ENCODE results near the gene KLK1. TPM values are rescaled to one million over a fixed set of nuclear protein-coding genes. Genes with fewer than 3 reads are reported as not detected.

KLK1 gene
- total and polyA plus RNA-seq, 9 donors: 0.15 to 0.54 (median 0.28) TPM; not detected in 1

DNA sequence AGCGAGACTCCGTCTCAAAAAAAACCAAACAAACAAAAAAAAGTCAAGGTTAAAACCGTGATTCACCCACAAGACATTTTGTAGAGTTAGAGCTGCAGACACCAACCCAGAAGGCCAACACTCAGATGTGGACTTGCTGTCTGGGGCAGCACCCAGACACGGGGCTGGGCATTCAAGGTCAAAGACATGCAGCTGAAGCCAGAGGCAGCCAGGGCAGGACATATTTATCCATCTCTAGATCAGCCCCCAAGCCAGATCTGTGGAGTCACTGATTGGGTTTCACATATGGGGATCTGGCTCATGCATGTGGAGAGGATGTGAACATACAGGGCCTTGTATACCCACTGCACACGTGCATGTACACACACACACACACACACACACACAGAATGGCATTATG is 6.2 kb upstream of the KLK1 start:
- H3K27me3 ChIP-seq (ENCODE audit: control insufficient read depth, insufficient read depth, low read length): peaks cover 8% of the 10 kb centered on the region
- WGBS (ENCODE audit: insufficient coverage): 89% methylated on average over 3 of the region's 5 CpGs

DNA sequence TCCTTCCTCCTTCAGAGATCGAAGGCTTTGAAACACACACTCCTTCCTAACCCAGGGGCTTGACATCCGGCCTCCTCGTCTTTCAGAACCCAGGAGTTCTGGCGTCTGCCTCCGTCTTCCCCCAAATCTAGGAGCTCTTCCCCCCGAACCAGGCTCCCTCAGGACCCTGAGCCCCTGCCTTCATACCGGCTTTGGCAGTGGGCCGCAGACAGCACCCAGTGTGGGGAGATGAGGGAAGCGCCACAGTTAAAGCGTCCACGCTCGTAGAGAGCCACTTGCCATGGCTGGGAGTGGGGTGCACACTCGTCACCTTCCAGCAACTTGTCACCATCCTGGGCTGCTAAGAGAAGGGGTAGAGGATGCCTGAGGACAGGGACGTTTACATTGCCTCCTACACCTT is 3.9 kb upstream of the KLK1 start:
- Histone ChIP-seq H3K4me3 (ENCODE audit: low read length) (no peak overlapping the region), H3K9me3 (replicated peaks; ENCODE audit: control insufficient read depth, low read depth, low read length) (no peaks in the 10 kb centered on the region), H3K27me3 (ENCODE audit: control insufficient read depth, insufficient read depth, low read length) (peaks cover 9% of the 10 kb centered on the region), H3K36me3 (ENCODE audit: control insufficient read depth, insufficient read depth, low read length) (no peaks in the 10 kb centered on the region), H3K4me1 (ENCODE audit: control insufficient read depth, insufficient read depth, low read length) (peaks cover 2% of the 10 kb centered on the region), H3K27ac (ENCODE audit: low read length) (no peak overlapping the region)
- 86% methylated on average over 3 of the region's 14 CpGs for WGBS (ENCODE audit: insufficient coverage)
- no peak for DNase-seq

More for the DNA sequence above, 6.2 kb upstream of the KLK1 start:
- H3K4me3 ChIP-seq (ENCODE audit: low read length): no peak overlapping the region
- no peaks in the 10 kb centered on the region for H3K36me3 ChIP-seq (ENCODE audit: control insufficient read depth, insufficient read depth, low read length)
- DNase-seq: no peak
- H3K27ac ChIP-seq (ENCODE audit: low read length): no peak overlapping the region
- no peaks in the 10 kb centered on the region for H3K9me3 ChIP-seq (replicated peaks; ENCODE audit: control insufficient read depth, low read depth, low read length)
- no peaks in the 10 kb centered on the region for H3K4me1 ChIP-seq (ENCODE audit: control insufficient read depth, insufficient read depth, low read length)

DNA sequence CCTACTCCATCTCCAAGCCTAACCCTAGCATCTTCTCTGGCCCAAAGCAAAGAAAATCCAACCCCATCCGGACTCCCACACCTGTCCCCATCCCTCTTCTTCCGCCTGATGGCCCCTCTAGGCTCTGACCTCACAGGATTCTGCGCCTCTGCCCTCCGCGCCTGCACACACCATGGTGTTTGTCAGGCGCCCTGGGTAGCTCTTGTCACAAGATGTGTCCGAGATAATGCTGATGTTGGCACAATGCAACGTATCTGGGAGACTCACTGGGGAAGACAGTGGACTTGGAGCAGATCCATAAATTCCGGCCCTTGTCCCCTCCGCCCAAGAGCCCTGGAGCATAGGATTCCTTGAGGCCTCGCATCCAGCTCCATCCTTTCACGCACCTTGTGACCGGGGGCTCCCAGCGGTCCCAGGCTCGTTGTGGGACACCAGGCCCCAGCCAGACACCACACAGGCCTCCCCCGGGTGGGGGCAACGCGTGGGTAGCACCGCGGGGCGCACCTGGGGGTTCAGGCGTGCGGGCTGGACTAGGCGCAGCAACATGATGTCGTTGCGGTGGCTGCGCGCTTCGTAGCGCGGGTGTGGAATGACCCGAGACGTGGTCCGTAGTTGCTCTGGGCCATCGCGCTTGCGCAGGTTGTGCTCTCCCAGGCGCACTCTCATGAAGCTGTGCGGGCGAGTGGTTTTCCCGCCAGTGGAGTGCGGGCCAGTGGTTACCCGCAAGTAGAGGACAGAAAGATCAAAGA is 3.1 kb upstream of the KLK1 start:
- H3K36me3 ChIP-seq (ENCODE audit: control insufficient read depth, insufficient read depth, low read length): no peaks in the 10 kb centered on the region
- H3K4me3 ChIP-seq (ENCODE audit: low read length): no peak overlapping the region
- peaks cover 2% of the 10 kb centered on the region for H3K4me1 ChIP-seq (ENCODE audit: control insufficient read depth, insufficient read depth, low read length)
- no peaks in the 10 kb centered on the region for H3K9me3 ChIP-seq (replicated peaks; ENCODE audit: control insufficient read depth, low read depth, low read length)
- peaks cover 17% of the 10 kb centered on the region for H3K27me3 ChIP-seq (ENCODE audit: control insufficient read depth, insufficient read depth, low read length)
- H3K27ac ChIP-seq (ENCODE audit: low read length): no peak overlapping the region
- 72% methylated on average over 41 of the region's 43 CpGs for WGBS (ENCODE audit: insufficient coverage)
- DNase-seq: no peak

DNA sequence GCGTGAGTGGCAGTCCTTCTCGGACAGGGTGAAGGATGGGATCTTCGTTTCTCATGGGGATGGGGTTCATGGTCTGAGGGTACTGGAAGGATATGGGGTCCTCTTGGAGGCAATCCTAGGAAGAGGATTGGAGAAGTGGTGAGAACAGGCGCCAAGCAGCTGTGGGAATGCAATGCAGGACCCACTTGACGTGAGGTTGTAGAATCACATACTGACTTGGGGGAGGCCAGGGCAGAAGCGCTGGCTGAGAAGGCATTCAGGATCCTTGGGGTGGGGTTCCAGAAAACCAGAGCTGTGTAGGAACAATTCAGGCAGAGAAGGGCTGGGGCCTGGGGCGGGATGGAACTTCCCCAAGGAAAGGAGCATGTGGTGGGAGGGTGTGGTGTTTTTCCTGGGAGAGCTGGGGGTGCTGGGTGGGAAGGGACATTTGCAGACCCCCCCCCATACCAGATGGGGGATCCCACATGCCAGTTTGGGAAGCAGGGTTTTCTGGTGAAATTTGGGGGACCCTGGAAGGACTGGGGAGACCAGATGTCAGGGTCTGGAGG is 852 bp downstream of the KLK1 start:
- no peak for DNase-seq
- Histone ChIP-seq H3K27ac (ENCODE audit: low read length) (no peak overlapping the region), H3K36me3 (ENCODE audit: control insufficient read depth, insufficient read depth, low read length) (no peaks in the 10 kb centered on the region), H3K4me3 (ENCODE audit: low read length) (no peak overlapping the region), H3K9me3 (replicated peaks; ENCODE audit: control insufficient read depth, low read depth, low read length) (no peaks in the 10 kb centered on the region), H3K27me3 (ENCODE audit: control insufficient read depth, insufficient read depth, low read length) (peaks cover 54% of the 10 kb centered on the region), H3K4me1 (ENCODE audit: control insufficient read depth, insufficient read depth, low read length) (peaks cover 13% of the 10 kb centered on the region)
- 63% methylated on average over 7 of the region's 7 CpGs for WGBS (ENCODE audit: insufficient coverage)

DNA sequence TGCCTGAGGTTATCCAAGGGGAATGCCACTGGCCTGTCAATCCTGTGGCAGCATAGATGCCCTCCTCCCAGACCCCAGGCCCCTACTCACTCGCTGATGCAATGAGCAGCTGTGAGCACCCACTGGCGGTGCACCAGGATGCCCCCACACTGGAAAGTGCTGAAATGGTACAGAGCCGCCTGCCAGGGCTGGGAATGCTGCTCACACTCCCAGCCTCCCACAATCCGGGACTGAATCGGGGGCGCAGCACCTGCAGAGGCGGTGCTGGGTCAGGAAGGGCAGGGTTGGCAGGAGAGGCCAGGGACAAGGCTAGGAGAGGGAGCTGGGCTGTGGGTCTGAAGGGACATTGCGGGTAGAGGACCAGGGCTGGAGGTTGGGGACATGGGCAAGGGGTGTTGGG is 2.0 kb downstream of the KLK1 start:
- WGBS (ENCODE audit: insufficient coverage): 59% methylated on average over 4 of the region's 8 CpGs
- H3K4me3 ChIP-seq (ENCODE audit: low read length): no peak overlapping the region
- H3K27ac ChIP-seq (ENCODE audit: low read length): no peak overlapping the region
- no peaks in the 10 kb centered on the region for H3K9me3 ChIP-seq (replicated peaks; ENCODE audit: control insufficient read depth, low read depth, low read length)
- H3K4me1 ChIP-seq (ENCODE audit: control insufficient read depth, insufficient read depth, low read length): peaks cover 13% of the 10 kb centered on the region
- no peak for DNase-seq
- peaks cover 61% of the 10 kb centered on the region for H3K27me3 ChIP-seq (ENCODE audit: control insufficient read depth, insufficient read depth, low read length)
- no peaks in the 10 kb centered on the region for H3K36me3 ChIP-seq (ENCODE audit: control insufficient read depth, insufficient read depth, low read length)

DNA sequence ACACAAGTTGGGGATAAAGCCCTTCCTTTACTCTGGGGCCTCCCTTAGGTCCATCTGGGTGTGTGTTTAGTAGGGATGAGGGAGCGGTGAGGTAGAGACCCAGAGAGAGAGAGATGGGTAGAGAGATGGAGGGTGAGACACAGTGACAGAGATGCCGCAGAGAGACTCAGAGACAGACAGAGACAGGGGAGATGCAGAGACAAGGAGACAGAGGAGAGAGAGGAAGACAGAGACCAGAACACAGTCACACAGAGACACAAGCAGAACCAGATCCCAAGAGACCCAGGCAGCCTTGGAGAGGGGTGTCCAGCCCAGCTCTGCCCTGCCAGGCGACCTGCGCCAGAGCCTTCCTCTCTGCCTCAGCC is 2.4 kb downstream of the KLK1 start:
- H3K4me3 ChIP-seq (ENCODE audit: low read length): no peak overlapping the region

DNA sequence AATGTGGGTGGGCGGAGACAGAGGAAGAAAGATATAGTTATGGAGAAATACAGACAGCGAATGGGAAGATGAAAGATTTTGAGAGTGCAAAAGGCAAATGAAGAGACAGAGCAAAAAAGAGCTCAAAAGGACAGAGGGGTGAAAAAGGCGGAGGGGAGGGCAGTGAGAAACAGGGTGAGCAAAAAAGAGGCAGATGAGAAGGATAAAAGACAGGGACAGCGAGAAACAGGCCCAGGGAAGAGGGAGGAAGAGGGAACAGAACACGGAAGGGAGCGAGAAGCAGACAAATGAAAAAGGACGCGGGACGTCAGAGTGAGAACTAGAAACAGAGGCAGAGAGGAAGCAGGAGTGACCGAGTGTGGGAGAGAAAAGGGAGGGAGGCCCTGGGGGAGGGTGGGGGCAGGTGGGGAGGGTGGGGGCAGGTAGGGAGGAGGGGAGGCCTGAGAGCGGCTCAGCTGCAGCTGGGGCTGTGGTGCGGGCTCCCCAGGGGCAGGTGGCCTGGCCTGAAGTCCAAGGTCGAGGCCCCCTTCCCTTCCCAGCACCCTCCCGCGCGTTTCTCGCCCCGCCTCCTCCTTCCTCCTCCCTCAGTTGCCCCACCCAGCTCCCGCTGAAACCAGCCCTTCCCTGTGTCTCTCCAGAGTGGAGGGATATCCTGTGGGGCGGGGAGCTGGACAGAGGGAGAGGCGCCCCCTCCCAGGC is 2.9 kb downstream of the KLK1 start:
- Histone ChIP-seq H3K27ac (ENCODE audit: low read length) (no peak overlapping the region), H3K36me3 (ENCODE audit: control insufficient read depth, insufficient read depth, low read length) (no peaks in the 10 kb centered on the region), H3K4me3 (ENCODE audit: low read length) (no peak overlapping the region), H3K4me1 (ENCODE audit: control insufficient read depth, insufficient read depth, low read length) (peaks cover 13% of the 10 kb centered on the region), H3K9me3 (replicated peaks; ENCODE audit: control insufficient read depth, low read depth, low read length) (no peaks in the 10 kb centered on the region), H3K27me3 (ENCODE audit: control insufficient read depth, insufficient read depth, low read length) (peaks cover 63% of the 10 kb centered on the region)
- 13% methylated on average over 7 of the region's 21 CpGs for WGBS (ENCODE audit: insufficient coverage)
- DNase-seq: no peak

More for the DNA sequence above, 2.4 kb downstream of the KLK1 start:
- Histone ChIP-seq H3K9me3 (replicated peaks; ENCODE audit: control insufficient read depth, low read depth, low read length) (no peaks in the 10 kb centered on the region), H3K4me1 (ENCODE audit: control insufficient read depth, insufficient read depth, low read length) (peaks cover 13% of the 10 kb centered on the region), H3K27me3 (ENCODE audit: control insufficient read depth, insufficient read depth, low read length) (peaks cover 61% of the 10 kb centered on the region), H3K36me3 (ENCODE audit: control insufficient read depth, insufficient read depth, low read length) (no peaks in the 10 kb centered on the region), H3K27ac (ENCODE audit: low read length) (no peak overlapping the region)
- DNase-seq: no peak
- 62% methylated on average over 4 of the region's 4 CpGs for WGBS (ENCODE audit: insufficient coverage)

DNA sequence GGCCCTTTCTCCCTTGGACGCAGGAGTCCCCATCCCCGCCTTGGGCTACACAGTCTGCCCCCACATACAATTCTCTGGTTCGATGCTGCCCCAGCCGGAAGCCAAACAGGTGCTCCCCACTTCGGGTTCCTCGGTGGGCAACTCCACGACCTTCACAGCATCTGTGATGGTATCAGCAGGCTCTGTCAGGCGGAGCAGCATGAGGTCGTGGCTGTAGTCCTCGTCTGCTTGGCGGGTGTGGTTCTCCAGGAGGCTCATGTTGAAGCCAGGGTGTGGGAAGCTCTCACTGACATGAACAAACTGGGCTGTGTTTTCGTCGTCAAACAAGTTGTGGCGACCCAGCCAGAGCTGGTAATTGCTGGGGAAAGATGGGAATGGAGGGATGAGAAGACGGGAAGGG is 3.5 kb downstream of the KLK1 start:
- whole genome bisulfite sequencing (ENCODE audit: insufficient coverage): 16% methylated on average over 10 of the region's 15 CpGs
- Histone ChIP-seq H3K4me3 (ENCODE audit: low read length) (no peak overlapping the region), H3K27ac (ENCODE audit: low read length) (no peak overlapping the region), H3K27me3 (ENCODE audit: control insufficient read depth, insufficient read depth, low read length) (peaks cover 69% of the 10 kb centered on the region), H3K9me3 (replicated peaks; ENCODE audit: control insufficient read depth, low read depth, low read length) (no peaks in the 10 kb centered on the region), H3K4me1 (ENCODE audit: control insufficient read depth, insufficient read depth, low read length) (peaks cover 13% of the 10 kb centered on the region), H3K36me3 (ENCODE audit: control insufficient read depth, insufficient read depth, low read length) (no peaks in the 10 kb centered on the region)
- DNase-seq: no peak

DNA sequence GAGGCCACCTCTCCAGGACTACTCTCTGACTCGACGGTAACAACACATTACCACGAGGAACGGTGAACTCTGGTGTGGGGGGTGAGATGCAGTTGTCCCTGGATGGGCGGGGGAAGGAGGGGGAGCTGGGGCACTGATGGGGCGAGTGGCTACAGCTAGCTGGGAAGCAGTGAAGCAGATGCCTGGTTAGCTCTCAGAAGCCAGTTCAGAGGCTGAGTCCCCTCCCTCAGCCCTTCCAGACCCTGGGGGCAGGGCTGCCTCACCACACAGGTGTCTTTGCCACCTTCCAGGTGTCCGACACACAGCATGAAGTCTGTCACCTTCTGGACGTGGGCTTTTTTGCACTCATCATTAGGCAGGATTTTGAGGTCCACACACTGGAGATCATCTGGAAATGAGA is 4.0 kb downstream of the KLK1 start:
- WGBS (ENCODE audit: insufficient coverage): 24% methylated on average over 3 of the region's 8 CpGs
- DNase-seq: no peak
- Histone ChIP-seq H3K9me3 (replicated peaks; ENCODE audit: control insufficient read depth, low read depth, low read length) (no peaks in the 10 kb centered on the region), H3K4me1 (ENCODE audit: control insufficient read depth, insufficient read depth, low read length) (peaks cover 13% of the 10 kb centered on the region), H3K27ac (ENCODE audit: low read length) (no peak overlapping the region), H3K27me3 (ENCODE audit: control insufficient read depth, insufficient read depth, low read length) (peaks cover 70% of the 10 kb centered on the region), H3K36me3 (ENCODE audit: control insufficient read depth, insufficient read depth, low read length) (no peaks in the 10 kb centered on the region), H3K4me3 (ENCODE audit: low read length) (no peak overlapping the region)

DNA sequence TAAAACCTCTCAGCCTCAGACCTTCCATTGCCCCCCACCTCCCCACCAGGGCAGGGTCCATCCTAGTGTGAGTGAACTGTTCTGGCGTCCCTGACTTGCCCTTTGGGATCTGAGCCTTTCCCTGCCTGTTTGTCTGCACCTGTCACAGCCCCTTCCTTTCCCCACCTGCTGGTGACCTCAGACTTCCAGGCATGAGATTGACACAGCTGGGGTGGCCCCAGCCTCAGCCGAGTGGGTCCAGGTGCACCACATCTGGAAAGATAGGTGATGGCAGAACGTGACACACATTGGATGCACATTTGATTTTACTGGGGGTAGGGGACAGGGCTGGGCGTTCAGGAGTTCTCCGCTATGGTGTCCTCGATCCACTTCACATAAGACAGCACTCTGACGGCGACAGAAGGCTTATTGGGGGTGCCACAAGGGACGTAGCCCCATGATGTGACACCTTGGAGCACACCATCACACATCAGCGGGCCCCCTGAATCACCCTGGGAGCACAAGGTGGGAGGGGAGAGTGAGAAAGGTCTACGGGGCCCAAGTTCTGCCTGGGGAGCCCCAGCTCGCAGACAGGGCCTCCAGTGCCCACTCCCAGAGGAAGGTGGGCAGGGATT is 4.6 kb downstream of the KLK1 start:
- DNase-seq: no peak
- no peaks in the 10 kb centered on the region for H3K9me3 ChIP-seq (replicated peaks; ENCODE audit: control insufficient read depth, low read depth, low read length)
- no peak overlapping the region for H3K4me3 ChIP-seq (ENCODE audit: low read length)
- H3K4me1 ChIP-seq (ENCODE audit: control insufficient read depth, insufficient read depth, low read length): peaks cover 12% of the 10 kb centered on the region
- WGBS (ENCODE audit: insufficient coverage): 54% methylated on average over 7 of the region's 12 CpGs
- no peak overlapping the region for H3K27ac ChIP-seq (ENCODE audit: low read length)
- no peaks in the 10 kb centered on the region for H3K36me3 ChIP-seq (ENCODE audit: control insufficient read depth, insufficient read depth, low read length)
- H3K27me3 ChIP-seq (ENCODE audit: control insufficient read depth, insufficient read depth, low read length): peaks cover 70% of the 10 kb centered on the region

All from muscle of leg (tissue), 11 donors.